Mucosa of descending colon (tissue), 3 donors: ENCODE measurements around the gene KANSL3. TPM values are rescaled to one million over a fixed set of nuclear protein-coding genes. Genes with fewer than 3 reads are reported as not detected.

Experiments
- ATAC-seq: fragments of 200-7000 bp; cut with Tn5 transposase; one replicate; pipeline ENCODE4 v1.9.1; 2020; ENCODE audit warnings: mild to moderate bottlenecking, moderate library complexity
- DNase-seq, 3 donors: peaks; one replicate each; pipeline ENCODE4 v3.0.0-alpha.2; 2020
- H3K36me3 ChIP-seq: fragments of 200-600 bp; one replicate; pipeline ENCODE4 v1.8.0; 2021; ENCODE audit warnings: low read depth, mild to moderate bottlenecking
- H3K4me1 ChIP-seq: fragments of 200-600 bp; one replicate; pipeline ENCODE4 v1.8.0; 2021; ENCODE audit warnings: low read depth, mild to moderate bottlenecking
- H3K4me3 ChIP-seq: fragments of 200-600 bp; one replicate; pipeline ENCODE4 v1.8.0; 2021; ENCODE audit warnings: mild to moderate bottlenecking
- H3K9me3 ChIP-seq: fragments of 200-600 bp; one replicate; pipeline ENCODE4 v1.8.0; 2021; ENCODE audit warnings: mild to moderate bottlenecking
- intact Hi-C, 2 donors: fragments of 100-400 bp; cut with DNase I in 1 of 2; cut with micrococcal nuclease in 1 of 2; formaldehyde crosslinking; loops; one replicate each; pipeline versions ENCODE4 v1.11.0 to v1.11.1; 2022; cut with DNase I, micrococcal nuclease
- total RNA-seq, 3 donors: library from RNA; stranded (reverse); fragmentation: NEBNext Ultra II Directional in 2 of 3; extraction: Animal tissue kit (Norgen Biotek cat#: 25700) in 2 of 3; gene quantifications; one replicate each; pipeline versions ENCODE4 v1.2.1 to v1.2.4, GENCODE V29; 2021 to 2023
- TF ChIP-seq, protein P1 (sequence below): fragments of 200-600 bp; IDR thresholded peaks from one replicate; pipeline ENCODE4 v1.8.0; 2022; ENCODE audit warnings: antibody characterized with exemption, mild to moderate bottlenecking
- donor health status: DM: no; HTN: no; CAD: no; lungs with moderate emphysema.
- donor health status: DM: no; HTN: no; CAD: no.
- donor health status: DM: no; HTN: yes; CAD: no.

Gene KANSL3
- total RNA-seq, 3 donors from 2014 or later: 36.1 to 64.7 (median 49.2) TPM

DNA sequence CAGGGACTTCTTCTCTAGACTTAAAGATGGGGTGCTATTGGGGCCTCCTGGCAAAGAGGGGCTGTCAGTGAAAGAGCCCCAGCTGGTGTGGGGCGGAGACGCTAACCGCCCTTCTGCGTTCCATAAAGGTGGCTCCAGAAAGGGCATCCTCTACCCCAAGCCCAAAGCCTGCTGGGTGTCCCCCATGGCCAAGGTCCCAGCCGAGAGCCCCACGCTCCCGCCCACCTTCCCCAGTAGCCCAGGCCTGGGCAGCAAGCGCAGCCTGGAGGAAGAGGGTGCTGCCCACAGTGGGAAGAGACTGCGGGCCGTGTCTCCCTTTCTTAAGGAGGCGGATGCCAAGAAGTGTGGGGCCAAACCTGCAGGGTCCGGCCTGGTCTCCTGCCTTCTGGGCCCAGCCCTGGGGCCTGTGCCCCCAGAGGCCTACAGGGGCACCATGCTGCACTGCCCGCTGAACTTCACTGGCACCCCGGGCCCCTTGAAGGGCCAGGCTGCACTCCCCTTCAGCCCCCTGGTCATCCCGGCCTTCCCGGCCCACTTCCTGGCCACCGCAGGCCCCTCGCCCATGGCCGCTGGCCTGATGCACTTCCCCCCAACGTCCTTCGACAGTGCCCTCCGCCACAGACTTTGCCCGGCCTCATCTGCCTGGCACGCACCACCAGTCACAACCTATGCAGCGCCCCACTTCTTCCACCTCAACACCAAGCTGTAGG lies 86.4 kb downstream of the KANSL3 start:
- no peak for ATAC-seq
- DNase-seq: no peak
- H3K36me3 ChIP-seq: no peaks in the 10 kb centered on the region
- H3K4me1 ChIP-seq: peaks cover 12% of the 10 kb centered on the region
- no peak overlapping the region for H3K4me3 ChIP-seq
- TF ChIP-seq, protein P1, sequence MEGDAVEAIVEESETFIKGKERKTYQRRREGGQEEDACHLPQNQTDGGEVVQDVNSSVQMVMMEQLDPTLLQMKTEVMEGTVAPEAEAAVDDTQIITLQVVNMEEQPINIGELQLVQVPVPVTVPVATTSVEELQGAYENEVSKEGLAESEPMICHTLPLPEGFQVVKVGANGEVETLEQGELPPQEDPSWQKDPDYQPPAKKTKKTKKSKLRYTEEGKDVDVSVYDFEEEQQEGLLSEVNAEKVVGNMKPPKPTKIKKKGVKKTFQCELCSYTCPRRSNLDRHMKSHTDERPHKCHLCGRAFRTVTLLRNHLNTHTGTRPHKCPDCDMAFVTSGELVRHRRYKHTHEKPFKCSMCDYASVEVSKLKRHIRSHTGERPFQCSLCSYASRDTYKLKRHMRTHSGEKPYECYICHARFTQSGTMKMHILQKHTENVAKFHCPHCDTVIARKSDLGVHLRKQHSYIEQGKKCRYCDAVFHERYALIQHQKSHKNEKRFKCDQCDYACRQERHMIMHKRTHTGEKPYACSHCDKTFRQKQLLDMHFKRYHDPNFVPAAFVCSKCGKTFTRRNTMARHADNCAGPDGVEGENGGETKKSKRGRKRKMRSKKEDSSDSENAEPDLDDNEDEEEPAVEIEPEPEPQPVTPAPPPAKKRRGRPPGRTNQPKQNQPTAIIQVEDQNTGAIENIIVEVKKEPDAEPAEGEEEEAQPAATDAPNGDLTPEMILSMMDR: no peak
- intact Hi-C loops: no loop called here
- no peaks in the 10 kb centered on the region for H3K9me3 ChIP-seq

DNA sequence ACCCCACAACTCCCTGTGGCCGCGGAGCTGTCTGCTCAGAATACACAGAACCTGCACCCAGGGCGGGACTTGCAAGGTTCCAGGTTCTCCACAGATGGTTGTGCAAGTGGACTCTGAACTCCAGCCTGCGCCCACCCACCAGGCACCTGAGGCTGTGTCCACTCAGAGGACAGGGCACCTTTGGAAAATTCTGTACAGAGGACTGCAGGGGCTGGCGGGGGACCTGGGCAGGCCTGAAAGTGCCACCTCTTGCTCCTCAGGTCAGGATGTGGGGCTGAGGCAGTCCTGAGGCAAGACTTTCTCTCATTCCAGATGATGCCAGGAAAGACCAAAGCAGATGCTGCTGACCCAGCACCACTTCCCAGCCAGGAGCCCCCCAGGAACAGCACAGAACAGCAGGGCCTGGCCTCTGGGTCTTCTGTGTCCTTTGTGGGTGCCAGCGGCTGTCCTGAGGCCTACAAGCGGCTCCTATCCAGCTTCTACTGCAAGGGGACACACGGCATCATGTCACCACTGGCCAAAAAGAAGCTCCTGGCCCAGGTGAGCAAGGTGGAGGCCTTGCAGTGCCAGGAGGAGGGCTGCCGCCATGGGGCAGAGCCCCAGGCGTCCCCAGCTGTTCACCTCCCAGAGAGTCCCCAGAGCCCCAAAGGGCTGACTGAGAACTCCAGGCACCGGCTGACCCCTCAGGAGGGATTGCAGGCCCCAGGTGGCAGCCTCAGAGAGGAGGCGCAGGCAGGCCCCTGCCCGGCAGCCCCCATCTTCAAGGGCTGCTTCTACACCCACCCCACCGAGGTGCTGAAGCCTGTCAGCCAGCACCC lies 87.1 kb downstream of the KANSL3 start:
- H3K4me1 ChIP-seq: peaks cover 9% of the 10 kb centered on the region
- intact Hi-C loops: no loop called here
- TF ChIP-seq, protein P1: no peak
- ATAC-seq (no peak), DNase-seq (no peak)
- no peaks in the 10 kb centered on the region for H3K9me3 ChIP-seq
- H3K36me3 ChIP-seq: no peaks in the 10 kb centered on the region
- no peak overlapping the region for H3K4me3 ChIP-seq

DNA sequence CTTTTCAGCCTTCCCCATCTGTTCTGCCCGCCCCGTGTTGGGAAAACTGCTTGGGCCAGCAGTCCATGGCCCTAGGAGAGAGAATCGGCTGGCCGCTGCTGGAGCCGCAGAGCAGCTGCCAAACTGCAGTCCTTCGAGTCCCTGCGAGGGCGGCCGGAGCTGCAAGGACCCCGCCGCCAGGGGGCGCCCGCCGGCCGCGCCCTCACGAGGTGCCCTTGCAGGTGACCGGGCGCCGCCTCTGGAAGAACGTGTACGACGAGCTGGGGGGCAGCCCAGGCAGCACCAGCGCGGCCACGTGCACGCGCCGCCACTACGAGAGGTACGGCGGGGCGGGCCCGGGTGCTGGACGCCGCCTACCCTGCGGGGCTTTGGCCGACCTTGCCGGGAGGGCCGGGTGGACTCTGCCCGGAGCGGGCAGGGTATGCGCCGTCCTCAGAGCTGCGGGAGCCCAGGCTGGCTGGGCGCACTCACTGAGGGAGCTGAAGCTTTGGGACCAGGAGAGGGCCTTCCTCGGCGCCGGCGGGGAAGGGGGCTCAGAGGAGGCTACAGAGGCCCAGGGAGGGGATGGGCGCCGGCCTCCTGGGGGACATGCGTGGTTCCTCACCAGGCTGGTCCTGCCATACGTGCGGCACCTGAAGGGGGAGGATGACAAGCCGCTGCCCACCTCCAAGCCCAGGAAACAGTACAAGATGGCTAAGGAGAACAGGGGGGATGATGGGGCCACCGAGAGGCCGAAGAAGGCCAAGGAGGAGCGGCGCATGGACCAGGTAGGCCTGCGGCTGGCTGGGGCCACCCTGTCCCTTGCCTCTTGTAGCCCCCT lies 87.9 kb downstream of the KANSL3 start:
- intact Hi-C loops: loop anchor here in 1 of 2 donors (5.0 kb wide), 1 partner anchor 38 kb away; no protein-coding TSS in a partner anchor
- H3K4me3 ChIP-seq: no peak overlapping the region
- TF ChIP-seq, protein P1: peak; percentile 29
- H3K9me3 ChIP-seq: no peaks in the 10 kb centered on the region
- DNase-seq: peak in 2 of 3 donors; percentile 78 to 81
- ATAC-seq: peak; percentile 83
- no peaks in the 10 kb centered on the region for H3K36me3 ChIP-seq
- peaks cover 9% of the 10 kb centered on the region for H3K4me1 ChIP-seq

DNA sequence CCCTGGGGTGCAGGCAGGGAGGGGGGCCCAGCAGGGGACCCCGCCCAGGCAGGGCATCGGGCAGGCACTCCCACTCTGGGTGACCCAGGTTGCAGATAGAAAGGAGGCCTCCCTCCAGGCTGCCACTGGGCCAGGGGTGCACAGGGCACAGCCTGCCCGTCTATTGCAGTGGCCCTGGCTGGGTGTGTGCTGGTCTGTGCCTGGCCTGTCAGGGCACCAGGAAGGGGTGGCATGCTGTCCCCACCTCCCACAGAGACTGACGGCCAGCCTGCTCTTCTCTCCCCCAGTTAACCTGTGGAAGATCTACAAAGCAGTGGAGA lies 88.7 kb downstream of the KANSL3 start:
- DNase-seq (peak in 1 of 3 donors; percentile 33), ATAC-seq (no peak)
- H3K36me3 ChIP-seq: no peaks in the 10 kb centered on the region
- H3K9me3 ChIP-seq: no peaks in the 10 kb centered on the region
- peaks cover 6% of the 10 kb centered on the region for H3K4me1 ChIP-seq
- TF ChIP-seq, protein P1: no peak
- H3K4me3 ChIP-seq: no peak overlapping the region
- intact Hi-C loops: loop anchor here in 1 of 2 donors (5.0 kb wide), 1 partner anchor 37 kb away; no protein-coding TSS in a partner anchor
